Fibroblast of lung (primary cell): ENCODE results near the gene ANO2.

ENCODE experiments used
- EZH2 ChIP-seq: IDR thresholded peaks from 2 replicates; pipeline ENCODE4 v1.5.1; 2012; ENCODE audit warnings: low read length, control low read depth, mild to moderate bottlenecking; ENCODE audit errors: missing control alignments
- TF ChIP-seq, protein P1 (sequence below), 2 donors: IDR thresholded peaks in 1 of 2; conservative IDR thresholded peaks in 1 of 2; 1 replicate in 1 of 2; 2 replicates in 1 of 2; pipeline ENCODE4 v1.5.1; 2011 to 2012; ENCODE audit warnings: low read length in 2 of 2, control low read depth in 1 of 2, inconsistent platforms in 1 of 2, low read depth in 1 of 2, mild to moderate bottlenecking in 1 of 2

DNA sequence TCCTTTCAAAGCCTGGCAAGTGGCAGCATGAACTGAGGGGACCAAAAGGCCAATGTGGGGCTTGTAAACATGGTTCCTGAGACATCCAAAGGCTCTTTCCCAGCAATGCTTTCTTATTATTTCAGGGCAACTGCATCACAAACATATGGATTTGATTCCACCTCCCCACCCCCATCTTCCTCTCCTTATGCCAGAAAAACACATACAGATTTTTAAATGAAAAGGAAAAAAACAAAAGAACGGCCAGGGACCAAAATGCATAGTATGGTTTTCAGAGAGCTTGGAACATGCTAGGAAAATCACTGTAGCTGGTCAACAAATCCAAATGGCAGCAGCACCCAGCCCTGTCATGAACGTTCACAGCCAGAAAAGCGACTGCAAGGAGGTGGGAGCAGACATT is 167.6 kb downstream of the ANO2 start:
- TF ChIP-seq, protein P1, sequence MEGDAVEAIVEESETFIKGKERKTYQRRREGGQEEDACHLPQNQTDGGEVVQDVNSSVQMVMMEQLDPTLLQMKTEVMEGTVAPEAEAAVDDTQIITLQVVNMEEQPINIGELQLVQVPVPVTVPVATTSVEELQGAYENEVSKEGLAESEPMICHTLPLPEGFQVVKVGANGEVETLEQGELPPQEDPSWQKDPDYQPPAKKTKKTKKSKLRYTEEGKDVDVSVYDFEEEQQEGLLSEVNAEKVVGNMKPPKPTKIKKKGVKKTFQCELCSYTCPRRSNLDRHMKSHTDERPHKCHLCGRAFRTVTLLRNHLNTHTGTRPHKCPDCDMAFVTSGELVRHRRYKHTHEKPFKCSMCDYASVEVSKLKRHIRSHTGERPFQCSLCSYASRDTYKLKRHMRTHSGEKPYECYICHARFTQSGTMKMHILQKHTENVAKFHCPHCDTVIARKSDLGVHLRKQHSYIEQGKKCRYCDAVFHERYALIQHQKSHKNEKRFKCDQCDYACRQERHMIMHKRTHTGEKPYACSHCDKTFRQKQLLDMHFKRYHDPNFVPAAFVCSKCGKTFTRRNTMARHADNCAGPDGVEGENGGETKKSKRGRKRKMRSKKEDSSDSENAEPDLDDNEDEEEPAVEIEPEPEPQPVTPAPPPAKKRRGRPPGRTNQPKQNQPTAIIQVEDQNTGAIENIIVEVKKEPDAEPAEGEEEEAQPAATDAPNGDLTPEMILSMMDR (conservative IDR thresholded peaks at IDR 0.05 in 1 of 2, IDR thresholded peaks at IDR 0.05 in 1 of 2; ENCODE audit: low read depth in 1 of 2, low read length in 2 of 2), result no peak
- no peak for TF ChIP-seq EZH2
